ENCODE measurements around the gene NDRG4. TPM values are rescaled to one million over a fixed set of nuclear protein-coding genes. Genes with fewer than 3 reads are reported as not detected.

Gene NDRG4
- total and polyA plus RNA-seq, 5 experiments from 2014 or later = 0.13 to 1.6 (median 1.0) TPM; not detected in 1

DNA sequence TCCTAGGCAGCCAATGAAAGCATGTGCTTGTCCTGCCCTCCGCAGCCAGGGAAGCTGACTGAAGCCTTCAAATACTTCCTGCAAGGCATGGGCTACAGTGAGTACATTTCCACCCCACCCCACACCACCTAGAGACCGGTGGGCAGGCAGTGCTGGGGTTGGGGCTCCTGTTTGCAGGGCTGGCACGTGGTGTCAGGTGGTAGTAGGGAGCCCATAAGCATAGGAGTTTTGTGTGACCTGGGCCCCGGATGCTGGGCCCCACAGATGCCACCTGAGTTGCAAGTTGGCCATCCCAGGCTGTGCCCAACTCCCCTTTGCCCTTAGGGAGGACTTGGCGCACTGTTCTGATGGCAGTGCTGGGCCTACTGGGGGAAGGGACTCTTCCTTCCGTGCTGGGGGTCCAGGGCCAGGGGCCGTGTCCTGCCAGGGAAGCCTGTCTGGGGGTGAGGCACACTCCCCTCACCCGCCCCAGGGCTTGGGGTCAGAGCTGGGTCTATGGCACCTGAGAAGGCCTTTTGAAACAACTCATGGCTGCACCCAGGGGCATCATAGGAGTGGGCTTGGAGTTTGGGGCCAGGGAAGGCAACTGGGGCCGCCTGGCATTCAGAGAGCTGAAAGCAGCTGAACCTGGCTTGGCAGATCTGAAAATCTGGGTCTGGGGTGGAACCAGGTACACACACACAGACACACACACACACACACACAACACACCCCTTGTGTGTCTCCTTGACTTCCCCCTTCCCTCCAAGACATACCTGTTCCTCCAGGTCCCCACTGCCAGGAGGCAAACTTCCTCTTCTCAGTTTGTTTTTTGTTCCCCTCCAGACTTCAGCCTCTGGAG lies 9.5 kb downstream of the NDRG4 start:
- ATAC-seq = no peak

GRCh38 chr16:58510097-58510775 lies 10.3 kb downstream of the NDRG4 start:
- no peak for DNase-seq
- Mint-ChIP-seq H3K27ac (peak overlapping the region in 2 of 10 donors; percentile 39 to 47), H3K4me1 (peaks cover 7 to 24% (median 11%) of the 10 kb centered on the region in 4 donors), H3K36me3 (no peaks in the 10 kb centered on the region), H3K9me3 (no peaks in the 10 kb centered on the region), H3K27me3 (no peaks in the 10 kb centered on the region), H3K4me3 (no peak overlapping the region)
- no peak for ATAC-seq
- POLR2A ChIA-PET = no interaction called here

More for the DNA sequence above, 9.5 kb downstream of the NDRG4 start:
- H3K9me3 Mint-ChIP-seq = no peaks in the 10 kb centered on the region
- POLR2A ChIA-PET = no interaction called here
- peak overlapping the region in 2 of 10 donors; percentile 34 to 38 for H3K27ac Mint-ChIP-seq
- H3K36me3 Mint-ChIP-seq = no peaks in the 10 kb centered on the region
- no peak for DNase-seq
- H3K4me1 Mint-ChIP-seq = peaks cover 0 to 17% (median 5%) of the 10 kb centered on the region in 4 donors
- H3K4me3 Mint-ChIP-seq = no peak overlapping the region
- no peaks in the 10 kb centered on the region for H3K27me3 Mint-ChIP-seq

GRCh38 chr16:58510776-58511628 lies 11.1 kb downstream of the NDRG4 start:
- POLR2A ChIA-PET = no interaction called here
- H3K4me1 Mint-ChIP-seq = peaks cover 7 to 24% (median 10%) of the 10 kb centered on the region in 4 donors
- no peak overlapping the region for H3K4me3 Mint-ChIP-seq
- no peaks in the 10 kb centered on the region for H3K27me3 Mint-ChIP-seq
- DNase-seq (no peak), ATAC-seq (no peak)
- H3K9me3 Mint-ChIP-seq = no peaks in the 10 kb centered on the region
- no peak overlapping the region for H3K27ac Mint-ChIP-seq
- no peaks in the 10 kb centered on the region for H3K36me3 Mint-ChIP-seq

GRCh38 chr16:58511933-58512815 lies 12.2 kb downstream of the NDRG4 start:
- peaks cover 15 to 27% (median 18%) of the 10 kb centered on the region in 4 donors for H3K4me1 Mint-ChIP-seq
- H3K36me3 Mint-ChIP-seq = peaks cover 0 to under 1% (median 0%) of the 10 kb centered on the region in 3 donors
- H3K27me3 Mint-ChIP-seq = no peaks in the 10 kb centered on the region
- POLR2A ChIA-PET = interaction anchor here (0.5 kb wide), 1 partner anchor 178 kb away, joined by 3 read pairs; no protein-coding TSS in a partner anchor
- DNase-seq (peak; percentile 62 to 90 (median 78)), ATAC-seq (peak; percentile 33 to 40)
- peak overlapping the region in 2 of 10 donors; percentile 65 to 80 for H3K4me3 Mint-ChIP-seq
- H3K27ac Mint-ChIP-seq = peak overlapping the region in 5 of 10 donors; percentile 5 to 77 (median 58)
- H3K9me3 Mint-ChIP-seq = no peaks in the 10 kb centered on the region

DNA sequence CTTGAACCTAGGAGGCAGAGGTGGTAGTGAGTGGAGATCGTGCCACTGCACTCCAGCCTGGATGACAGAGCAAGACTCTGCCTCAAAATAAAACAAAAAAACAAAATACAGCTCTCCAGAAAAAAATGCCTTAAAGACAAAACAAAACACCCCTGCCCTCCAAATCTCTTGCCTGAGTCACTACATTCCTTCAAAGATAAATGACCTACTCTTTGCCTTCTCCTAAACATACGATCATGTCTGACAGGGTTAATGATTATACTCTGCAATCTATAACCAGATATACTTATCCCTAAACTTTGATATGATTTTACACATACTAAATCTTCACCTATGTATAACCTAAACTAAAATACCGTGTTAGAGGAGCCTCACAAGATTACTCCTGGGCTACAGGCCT lies 13.9 kb downstream of the NDRG4 start:
- Mint-ChIP-seq H3K27me3 (no peaks in the 10 kb centered on the region), H3K4me1 (peaks cover 18 to 34% (median 20%) of the 10 kb centered on the region in 4 donors), H3K27ac (peak overlapping the region in 6 of 10 donors; percentile 3 to 22 (median 8)), H3K36me3 (peaks cover 0 to 17% (median 5%) of the 10 kb centered on the region in 3 donors), H3K4me3 (no peak overlapping the region), H3K9me3 (no peaks in the 10 kb centered on the region)
- POLR2A ChIA-PET = interaction anchor here (0.7 to 1.2 kb wide), 3 partner anchors 64 to 384 kb away, joined by 3 to 4 read pairs (median 3); partner anchors contain the start of gene CFAP20
- ATAC-seq (no peak), DNase-seq (no peak)

DNA sequence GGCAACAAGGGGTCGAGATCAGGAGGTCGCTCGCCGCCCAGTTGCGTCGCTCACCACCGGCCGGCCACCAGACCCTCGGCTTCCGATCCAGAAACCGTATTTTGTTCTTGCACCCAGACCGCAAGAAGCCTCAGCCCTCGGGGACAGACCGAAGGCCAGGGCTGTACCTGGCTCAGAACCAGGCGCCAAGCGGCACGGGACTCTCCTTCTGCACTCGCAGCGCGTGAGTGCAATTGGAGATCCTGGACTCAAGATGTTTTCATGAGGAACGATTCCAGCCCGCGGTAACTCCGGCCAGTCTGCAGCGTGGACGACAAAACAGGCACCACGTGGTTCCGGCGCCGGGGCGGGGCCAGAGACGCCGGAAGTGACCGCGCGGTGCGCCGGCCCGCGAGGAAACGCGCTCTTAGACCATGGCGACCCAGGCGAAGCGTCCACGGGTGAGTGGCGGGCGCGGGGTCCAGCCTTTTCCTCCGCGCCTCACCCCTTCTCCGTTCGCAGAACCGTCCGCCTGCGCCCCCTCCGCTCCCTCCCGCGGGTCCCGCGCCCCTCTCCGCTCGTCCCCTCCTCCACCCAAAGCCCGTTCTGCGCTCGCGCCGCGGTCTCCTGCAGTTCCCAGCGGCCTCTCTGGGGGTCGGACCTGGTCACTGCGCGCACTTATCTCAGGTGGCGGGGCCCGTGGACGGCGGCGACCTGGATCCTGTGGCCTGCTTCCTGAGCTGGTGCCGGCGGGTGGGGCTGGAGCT lies 15.4 kb downstream of the NDRG4 start, which contains the start of gene SETD6:
TSS of gene SETD6 (plus strand) at position 393 of the 746 bp plus-strand sequence. CDS start at position 414, 21 bp downstream.
- Mint-ChIP-seq H3K4me3 (peak within 1 kb of the TSS; percentile 86 to 94 (median 91)), H3K36me3 (peaks cover 5 to 32% (median 8%) of the 10 kb centered on the region in 3 donors), H3K9me3 (no peaks in the 10 kb centered on the region), H3K27ac (peak within 1 kb of the TSS; percentile 55 to 95 (median 89)), H3K4me1 (peaks cover 18 to 34% (median 21%) of the 10 kb centered on the region in 4 donors), H3K27me3 (no peaks in the 10 kb centered on the region)
- peak; percentile 68 to 76 for ATAC-seq
- POLR2A ChIA-PET = interaction anchor here (0.8 to 1.4 kb wide), 2 partner anchors 113 to 386 kb away, joined by 3 read pairs; partner anchors contain the start of gene CFAP20
- DNase-seq = peak; percentile 22 to 81 (median 62)

DNA sequence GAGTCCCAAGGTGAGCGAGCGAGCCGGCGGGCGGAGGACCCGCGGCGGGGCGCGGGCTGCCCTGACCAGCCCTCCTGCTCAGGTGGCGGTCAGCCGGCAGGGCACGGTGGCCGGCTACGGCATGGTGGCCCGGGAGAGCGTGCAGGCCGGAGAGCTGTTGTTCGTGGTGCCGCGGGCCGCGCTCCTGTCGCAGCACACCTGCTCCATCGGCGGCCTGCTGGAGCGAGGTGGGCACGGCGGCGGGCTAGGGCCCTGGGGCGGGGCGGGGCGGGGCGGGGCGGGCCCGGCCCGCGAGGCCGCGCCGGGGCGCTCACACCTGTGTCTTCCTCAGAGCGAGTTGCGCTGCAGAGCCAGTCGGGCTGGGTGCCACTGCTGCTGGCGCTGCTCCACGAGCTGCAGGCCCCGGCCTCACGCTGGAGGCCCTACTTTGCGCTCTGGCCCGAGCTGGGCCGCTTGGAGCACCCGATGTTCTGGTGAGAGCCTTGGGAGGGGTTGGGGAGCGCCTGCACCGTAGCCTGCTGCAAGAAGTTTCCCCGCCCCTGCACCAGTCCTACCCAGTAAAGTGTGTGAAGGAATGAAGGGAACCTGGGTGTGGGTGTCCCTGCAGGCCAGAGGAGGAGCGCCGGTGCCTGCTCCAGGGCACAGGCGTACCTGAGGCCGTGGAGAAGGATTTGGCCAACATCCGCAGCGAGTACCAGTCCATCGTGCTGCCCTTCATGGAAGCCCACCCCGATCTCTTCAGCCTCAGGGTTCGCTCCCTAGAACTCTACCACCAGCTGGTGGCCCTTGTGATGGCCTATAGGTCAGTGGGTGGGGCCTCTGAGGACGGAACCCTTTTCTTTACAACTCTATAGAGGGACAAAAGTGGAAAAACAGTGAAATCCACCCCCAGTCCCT lies 16.2 kb downstream of the NDRG4 start:
- ATAC-seq (peak; percentile 75 to 79), DNase-seq (peak in 7 of 10 donors; percentile 41 to 63 (median 50))
- no peaks in the 10 kb centered on the region for H3K9me3 Mint-ChIP-seq
- no peaks in the 10 kb centered on the region for H3K27me3 Mint-ChIP-seq
- H3K27ac Mint-ChIP-seq = peak overlapping the region in 6 of 10 donors; percentile 48 to 89 (median 70)
- H3K36me3 Mint-ChIP-seq = peaks cover 5 to 40% (median 13%) of the 10 kb centered on the region in 3 donors
- peak overlapping the region; percentile 86 to 94 (median 91) for H3K4me3 Mint-ChIP-seq
- H3K4me1 Mint-ChIP-seq = peaks cover 18 to 34% (median 21%) of the 10 kb centered on the region in 4 donors
- POLR2A ChIA-PET = interaction anchor here (0.8 to 1.4 kb wide), 2 partner anchors 113 to 387 kb away, joined by 3 read pairs; partner anchors contain the start of genes CFAP20 and CNOT1

DNA sequence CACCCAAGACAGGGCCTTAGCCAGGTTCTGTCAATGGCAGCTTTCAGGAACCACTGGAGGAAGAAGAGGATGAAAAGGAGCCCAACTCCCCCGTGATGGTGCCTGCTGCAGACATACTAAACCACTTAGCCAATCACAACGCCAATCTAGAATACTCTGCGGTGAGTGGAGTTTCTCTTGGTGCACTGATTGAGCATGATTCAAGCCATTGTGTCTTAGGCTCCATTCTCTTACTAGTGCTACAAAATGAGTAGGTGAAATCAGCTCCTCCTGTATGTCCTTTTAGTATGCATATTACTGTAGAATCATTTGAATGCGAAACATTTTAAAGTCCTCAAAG lies 16.8 kb downstream of the NDRG4 start:
- Mint-ChIP-seq H3K36me3 (peaks cover 5 to 46% (median 14%) of the 10 kb centered on the region in 3 donors), H3K4me3 (peak overlapping the region; percentile 33 to 94 (median 78)), H3K4me1 (peaks cover 18 to 31% (median 21%) of the 10 kb centered on the region in 4 donors), H3K27me3 (no peaks in the 10 kb centered on the region), H3K27ac (peak overlapping the region in 6 of 10 donors; percentile 29 to 77 (median 58)), H3K9me3 (no peaks in the 10 kb centered on the region)
- POLR2A ChIA-PET = no interaction called here
- ATAC-seq (no peak), DNase-seq (no peak)

GRCh38 chr16:58518083-58518979 lies 18.4 kb downstream of the NDRG4 start:
- H3K36me3 Mint-ChIP-seq = peaks cover 5 to 62% (median 24%) of the 10 kb centered on the region in 3 donors
- peak overlapping the region in 1 of 10 donors; percentile 33 for H3K4me3 Mint-ChIP-seq
- ATAC-seq (no peak), DNase-seq (no peak)
- no peaks in the 10 kb centered on the region for H3K27me3 Mint-ChIP-seq
- H3K4me1 Mint-ChIP-seq = peaks cover 16 to 27% (median 20%) of the 10 kb centered on the region in 4 donors
- H3K9me3 Mint-ChIP-seq = no peaks in the 10 kb centered on the region
- H3K27ac Mint-ChIP-seq = peak overlapping the region in 6 of 10 donors; percentile 7 to 88 (median 33)
- POLR2A ChIA-PET = interaction anchor here (0.7 to 1.3 kb wide), 2 partner anchors 9 to 111 kb away, joined by 3 read pairs; partner anchors contain the start of gene CNOT1
